ENCODE data around the gene PTPRG.

GRCh38 chr3:61742006-61742405 is 180.6 kb downstream of the PTPRG start:
- TF ChIP-seq ATF3 (IDR thresholded peaks at IDR 0.05; ENCODE audit: borderline replicate concordance, extremely low read depth, low read depth, low read length): no peak
- TF ChIP-seq POLR2AphosphoS2 (IDR thresholded peaks at IDR 0.05; ENCODE audit: low read depth, low read length): no peak
